ENCODE results near the gene FCAR.
"Not testable (repeated sequence)": the region's sequence is repeated elsewhere in the genome, so short reads cannot be mapped to it uniquely, and the experiment has no call there.

FCAR gene

GRCh38 chr19:54889566-54889965 is 15.5 kb downstream of the FCAR start:
- DNase-seq (ENCODE audit: low read depth) = no peak
- TF ChIP-seq CTCF (IDR thresholded peaks at IDR 0.05; ENCODE audit: low read depth, low read length, missing control alignments) = no peak

GRCh38 chr19:54893406-54893805 is 19.4 kb downstream of the FCAR start:
- DNase-seq (ENCODE audit: low read depth) = no peak
- no peak overlapping the region for H3K4me3 ChIP-seq (ENCODE audit: low read depth, low read length)
- TF ChIP-seq CTCF (IDR thresholded peaks at IDR 0.05; ENCODE audit: low read depth, low read length, missing control alignments) = no peak

More at GRCh38 chr19:54889566-54889965, 15.5 kb downstream of the FCAR start:
- H3K4me3 ChIP-seq (ENCODE audit: low read depth, low read length) = no peak overlapping the region

- not testable (repeated sequence) for DNase-seq (ENCODE audit: low read depth); H3K4me3 ChIP-seq (ENCODE audit: low read depth, low read length)
Measured at GRCh38 chr19:54894106-54894505, 20.1 kb downstream of the FCAR start.

GRCh38 chr19:54896036-54896435 is 22.0 kb downstream of the FCAR start:
- no peak for DNase-seq (ENCODE audit: low read depth)
- H3K4me3 ChIP-seq (ENCODE audit: low read depth, low read length) = no peak overlapping the region
- TF ChIP-seq CTCF (IDR thresholded peaks at IDR 0.05; ENCODE audit: low read depth, low read length, missing control alignments) = no peak

- DNase-seq (ENCODE audit: low read depth); H3K4me3 ChIP-seq (ENCODE audit: low read depth, low read length): not testable (repeated sequence)
Measured at GRCh38 chr19:54898685-54899084, 24.6 kb downstream of the FCAR start.

- DNase-seq (ENCODE audit: low read depth); H3K4me3 ChIP-seq (ENCODE audit: low read depth, low read length): not testable (repeated sequence)
Measured at GRCh38 chr19:54899646-54900045, 25.6 kb downstream of the FCAR start.

GRCh38 chr19:54901153-54901552 is 27.1 kb downstream of the FCAR start:
- DNase-seq (ENCODE audit: low read depth); H3K4me3 ChIP-seq (ENCODE audit: low read depth, low read length): not testable (repeated sequence)

GRCh38 chr19:54902061-54902460 is 28.0 kb downstream of the FCAR start:
- no peak for DNase-seq (ENCODE audit: low read depth)
- H3K4me3 ChIP-seq (ENCODE audit: low read depth, low read length) = no peak overlapping the region
- TF ChIP-seq CTCF (IDR thresholded peaks at IDR 0.05; ENCODE audit: low read depth, low read length, missing control alignments) = no peak

GRCh38 chr19:54903303-54903702 is 29.3 kb downstream of the FCAR start:
- no peak for TF ChIP-seq CTCF (IDR thresholded peaks at IDR 0.05; ENCODE audit: low read depth, low read length, missing control alignments)
- no peak for DNase-seq (ENCODE audit: low read depth)
- no peak overlapping the region for H3K4me3 ChIP-seq (ENCODE audit: low read depth, low read length)

- not testable (repeated sequence) for H3K4me3 ChIP-seq (ENCODE audit: low read depth, low read length); DNase-seq (ENCODE audit: low read depth)
Measured at GRCh38 chr19:54904261-54904660, 30.2 kb downstream of the FCAR start.

Measured in GM12864 (cell line).